Hepatic stellate cell (primary cell): ENCODE data around the gene EMC1.
"Not testable (repeated sequence)": the region's sequence is repeated elsewhere in the genome, so short reads cannot be mapped to it uniquely, and the experiment has no call there.

Experiments
- DNase-seq: peaks from one replicate; pipeline ENCODE4 v3.0.0; 2011; ENCODE audit warnings: low spot score

The EMC1 gene

DNA sequence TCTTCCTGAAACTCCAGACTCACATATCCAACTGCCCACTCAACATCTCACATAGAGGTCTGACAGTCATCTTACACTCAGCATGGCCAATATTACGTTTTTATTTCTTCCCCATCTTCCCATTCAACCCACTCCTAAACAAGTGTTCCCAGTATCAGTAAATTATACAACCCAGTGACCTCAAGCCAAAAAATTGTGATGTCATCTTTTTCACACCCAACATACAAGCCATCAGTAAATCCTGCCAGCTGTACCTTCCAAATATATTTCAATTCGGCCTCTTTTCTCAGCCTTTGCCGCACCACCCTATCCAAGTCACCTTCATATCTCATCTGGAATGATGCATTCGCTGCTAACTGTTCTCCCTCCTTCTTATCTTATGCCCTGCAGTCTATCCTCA is 60.9 kb downstream of the EMC1 start:
- no peak for DNase-seq

DNA sequence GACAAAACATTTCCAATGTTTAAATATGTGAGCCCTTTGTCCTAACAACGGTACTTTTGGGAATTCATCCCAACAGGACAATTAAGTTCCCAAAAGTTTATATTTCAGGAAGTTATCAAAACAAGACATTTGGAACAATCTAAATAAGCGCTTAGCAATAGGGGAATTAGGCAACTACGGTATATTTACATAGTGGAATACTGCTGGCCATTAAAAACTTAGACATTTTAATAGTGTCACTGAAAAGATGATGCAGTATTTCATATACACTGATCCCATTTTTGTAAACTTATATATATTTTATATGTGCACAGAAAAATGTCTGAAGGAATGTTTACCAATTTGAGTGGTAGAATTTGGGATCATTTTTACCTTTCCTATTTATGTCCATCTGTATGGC is 62.1 kb downstream of the EMC1 start:
- no peak for DNase-seq

DNA sequence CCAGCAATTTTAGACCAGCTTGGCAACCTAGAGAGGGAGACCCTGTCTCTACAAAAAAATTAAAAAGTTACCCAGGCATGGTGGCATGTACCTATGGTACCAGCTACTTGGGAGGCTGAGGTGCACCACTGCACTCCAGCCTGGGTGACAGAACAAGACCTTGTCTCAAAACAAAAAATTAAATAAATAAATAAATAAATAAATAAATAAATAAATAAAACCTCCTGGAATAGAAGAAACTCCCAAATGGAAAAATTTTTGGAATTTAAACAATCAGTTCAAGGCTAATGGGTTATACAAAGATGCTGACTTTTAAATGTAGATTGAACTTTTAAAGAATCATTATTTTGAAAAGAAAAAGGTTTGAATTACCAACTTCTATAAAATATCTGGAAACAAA is 63.5 kb downstream of the EMC1 start:
- no peak for DNase-seq

DNA sequence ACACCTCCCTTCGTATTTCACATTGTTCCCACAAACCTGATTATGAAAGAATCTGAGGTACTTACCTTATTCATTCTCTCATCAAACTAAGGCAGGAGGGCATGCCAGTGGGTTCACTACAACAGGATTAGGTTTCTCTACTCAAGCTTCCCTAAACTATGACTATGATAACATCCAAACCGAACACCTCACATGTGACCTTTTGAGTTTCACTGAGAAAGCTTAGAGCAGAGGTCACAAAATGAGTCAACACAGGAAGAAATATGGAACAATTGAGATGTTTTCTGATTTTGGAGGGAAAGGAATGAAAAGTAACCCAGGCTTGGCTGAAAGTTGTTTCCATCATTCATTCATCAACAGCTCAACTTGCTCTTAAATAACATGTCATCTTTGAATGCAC is 65.3 kb downstream of the EMC1 start:
- no peak for DNase-seq

DNA sequence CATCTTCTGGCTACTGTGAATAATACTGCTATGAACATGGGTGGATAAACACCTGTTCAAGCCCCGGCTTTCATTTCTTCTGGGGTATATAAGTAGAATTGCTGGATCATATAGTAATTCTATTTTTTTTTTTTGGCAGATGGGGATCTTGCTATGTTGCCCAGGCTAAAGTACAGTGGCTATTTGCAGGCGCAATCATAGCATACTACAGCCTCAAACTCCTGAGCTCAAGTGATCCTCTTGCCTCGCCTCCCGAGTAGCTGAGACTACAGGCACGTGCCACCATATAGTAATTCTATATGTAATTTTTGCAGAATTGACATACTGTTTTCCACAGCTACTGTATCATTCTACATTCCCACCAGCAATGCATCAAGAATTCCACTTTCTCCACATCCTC is 69.1 kb downstream of the EMC1 start:
- DNase-seq = no peak

DNA sequence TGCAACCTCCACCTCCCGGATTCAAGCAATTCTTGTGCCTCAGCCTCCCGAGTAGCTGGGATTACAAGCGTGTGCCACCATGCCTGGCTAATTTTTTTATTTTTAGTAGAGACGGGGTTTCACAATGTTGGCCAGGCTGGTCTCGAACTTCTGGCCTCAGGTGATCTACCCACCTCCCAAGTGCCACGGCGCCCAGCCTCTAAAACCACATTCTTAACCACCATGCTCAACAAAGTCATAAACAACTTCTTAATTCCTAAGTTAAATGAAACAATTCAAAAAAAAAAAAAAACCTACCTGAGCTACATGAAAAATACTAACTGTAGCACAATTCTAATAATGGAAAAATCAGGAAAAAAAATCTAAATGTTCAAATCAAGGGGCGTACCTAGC is 71.1 kb downstream of the EMC1 start:
- DNase-seq = not testable (repeated sequence)

DNA sequence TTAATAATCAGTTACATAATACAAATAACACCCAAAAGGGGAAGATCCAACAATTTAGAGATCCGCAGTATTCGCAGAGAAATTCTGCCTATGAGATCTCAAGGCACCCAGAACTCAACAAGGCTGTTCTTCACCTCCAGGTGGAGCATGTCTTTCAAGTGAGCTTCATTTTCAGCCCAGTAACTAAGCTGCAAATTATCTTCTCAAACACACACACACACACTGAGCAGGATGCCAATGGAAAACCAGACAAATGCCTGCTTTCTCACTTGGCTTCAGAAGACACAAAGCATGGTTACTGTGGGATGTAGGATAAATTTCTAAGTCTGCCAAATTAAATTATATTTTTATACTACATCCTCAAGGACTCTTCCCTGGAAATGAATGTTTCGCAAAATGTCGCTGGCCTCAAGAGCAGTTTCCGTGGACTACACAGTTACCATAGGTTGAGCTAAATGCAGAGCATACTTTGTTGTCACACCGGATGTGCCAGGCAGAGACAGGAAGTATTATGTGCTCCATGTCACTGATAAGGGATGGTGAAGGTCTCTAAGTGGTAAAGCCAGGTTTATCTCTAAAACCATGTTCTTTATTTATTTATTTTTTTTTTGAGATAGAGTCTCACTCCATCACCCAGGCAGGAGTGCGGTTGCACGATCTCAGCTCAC is 71.6 kb downstream of the EMC1 start:
- DNase-seq = no peak

DNA sequence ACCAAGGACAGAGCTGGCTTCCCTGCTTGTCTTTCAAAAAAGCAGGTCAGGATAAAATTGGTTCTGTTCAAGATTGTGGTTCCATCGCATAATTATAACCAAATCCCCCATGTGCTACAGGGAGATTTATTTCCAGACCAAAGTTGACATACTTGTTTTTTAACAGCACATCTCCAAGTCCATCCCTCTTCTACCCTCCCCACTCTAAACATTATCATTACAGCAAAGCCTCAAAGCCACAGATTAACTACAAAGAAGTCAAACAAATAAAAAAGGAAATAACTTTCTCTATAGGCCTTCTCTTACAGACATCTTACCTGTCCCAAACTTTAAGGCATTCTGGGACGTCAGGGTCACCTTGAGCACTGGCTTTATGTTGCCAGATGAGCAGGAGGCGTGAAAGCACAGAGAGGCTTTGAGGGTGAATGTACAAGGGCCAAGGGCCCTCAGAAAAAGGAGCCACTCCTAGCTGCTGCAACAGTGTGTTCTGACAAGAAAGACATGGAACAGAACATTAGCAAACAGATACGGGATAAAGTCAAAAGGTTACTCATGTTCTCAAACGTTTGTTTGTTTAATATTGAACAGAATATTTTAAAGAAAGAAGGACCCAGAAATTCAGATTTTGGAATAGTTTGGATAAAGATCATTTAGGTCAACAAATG is 72.5 kb downstream of the EMC1 start:
- DNase-seq = no peak

DNA sequence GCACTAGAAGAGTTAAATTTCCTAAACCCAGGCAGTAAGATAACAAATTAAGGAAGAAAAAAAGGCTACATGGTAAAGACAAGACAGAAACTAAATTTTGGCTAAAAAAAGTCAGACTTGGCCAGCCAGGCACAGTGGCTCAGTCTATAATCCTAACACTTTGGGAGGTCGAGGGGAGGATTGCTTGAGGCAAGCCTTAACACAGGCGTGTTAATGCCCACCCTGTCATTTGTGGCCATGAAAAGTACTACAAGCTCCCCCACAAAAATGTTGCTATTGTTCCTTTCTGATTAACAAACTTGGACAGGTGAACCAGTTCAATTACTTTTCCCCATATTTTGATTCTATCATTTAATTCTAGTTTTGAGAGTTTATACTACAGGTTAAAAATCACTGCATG is 73.5 kb downstream of the EMC1 start:
- DNase-seq = no peak

DNA sequence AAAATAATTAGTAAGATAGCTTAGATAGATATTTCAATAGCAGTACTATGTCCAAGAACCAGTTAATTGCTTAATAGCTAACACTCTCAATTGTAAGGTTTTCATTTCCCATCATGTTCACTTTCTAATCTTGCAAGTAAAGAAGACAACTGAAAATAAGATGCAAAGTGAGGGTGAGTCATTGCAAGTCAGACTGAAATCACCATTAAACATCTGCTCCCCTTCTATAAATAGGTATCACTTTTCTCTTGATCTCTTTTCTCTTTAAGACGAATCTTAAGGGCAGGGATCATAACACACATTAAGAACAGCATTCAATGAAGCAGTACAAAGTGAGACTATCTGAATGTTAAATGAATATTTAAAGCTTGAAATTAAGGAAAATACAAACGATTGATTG is 81.7 kb downstream of the EMC1 start:
- DNase-seq = no peak

DNA sequence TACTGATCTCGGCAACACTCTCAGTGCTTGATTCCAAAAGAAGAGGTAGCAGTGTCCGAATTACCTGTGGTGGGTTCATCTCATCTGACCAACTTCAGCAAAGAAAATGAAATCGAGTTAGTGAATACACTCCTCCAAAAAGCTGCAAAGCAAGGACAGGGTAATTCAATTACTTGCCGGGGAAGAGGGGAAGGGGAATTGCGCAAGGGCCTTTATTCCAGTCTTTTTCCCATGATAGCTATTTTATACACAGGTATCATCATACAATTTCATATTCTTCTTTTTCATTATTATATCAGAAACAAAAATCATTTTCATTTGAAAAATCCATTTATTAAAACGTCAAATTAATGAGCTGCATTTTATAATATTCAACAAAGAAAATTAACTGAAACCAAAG is 84.2 kb downstream of the EMC1 start:
- no peak for DNase-seq

DNA sequence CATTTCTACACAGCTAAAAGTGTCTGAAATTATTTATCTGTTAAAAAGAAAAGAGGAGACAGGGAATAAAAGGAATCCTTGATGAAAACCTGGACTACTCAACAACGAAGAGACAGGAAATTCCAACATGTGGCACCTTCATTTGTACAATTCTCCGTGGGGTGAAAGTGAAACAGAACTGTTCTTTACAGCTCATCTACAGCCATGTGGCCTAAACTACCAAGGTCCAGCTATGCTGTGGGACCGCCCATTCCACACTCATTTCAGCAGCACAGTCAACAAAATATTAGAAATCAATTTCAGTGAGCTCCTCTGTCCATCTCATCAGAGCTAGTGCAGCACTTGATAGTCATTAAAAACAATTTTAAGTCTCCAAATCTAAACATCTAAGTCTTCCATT is 85.3 kb downstream of the EMC1 start:
- DNase-seq = no peak
